T-helper 2 cell treated with Interferon-gamma antibody and Interleukin-4, amounts not matched to agents 100 ng/mL and 5 ng/mL, for 36 hours (primary cell): ENCODE measurements around the gene ARHGAP20. TPM values are rescaled to one million over a fixed set of nuclear protein-coding genes. Genes with fewer than 3 reads are reported as not detected.

ENCODE experiments used
- intact Hi-C: fragments of 100-400 bp; cut with micrococcal nuclease; formaldehyde crosslinking; loops from one replicate; pipeline ENCODE4 v1.15.1; 2023
- total RNA-seq: library from RNA; stranded (reverse); gene quantifications from 2 replicates; pipeline ENCODE4 v1.2.3, GENCODE V29; 2022

The ARHGAP20 gene
- total RNA-seq, 1 donor from 2014 or later = not detected

DNA sequence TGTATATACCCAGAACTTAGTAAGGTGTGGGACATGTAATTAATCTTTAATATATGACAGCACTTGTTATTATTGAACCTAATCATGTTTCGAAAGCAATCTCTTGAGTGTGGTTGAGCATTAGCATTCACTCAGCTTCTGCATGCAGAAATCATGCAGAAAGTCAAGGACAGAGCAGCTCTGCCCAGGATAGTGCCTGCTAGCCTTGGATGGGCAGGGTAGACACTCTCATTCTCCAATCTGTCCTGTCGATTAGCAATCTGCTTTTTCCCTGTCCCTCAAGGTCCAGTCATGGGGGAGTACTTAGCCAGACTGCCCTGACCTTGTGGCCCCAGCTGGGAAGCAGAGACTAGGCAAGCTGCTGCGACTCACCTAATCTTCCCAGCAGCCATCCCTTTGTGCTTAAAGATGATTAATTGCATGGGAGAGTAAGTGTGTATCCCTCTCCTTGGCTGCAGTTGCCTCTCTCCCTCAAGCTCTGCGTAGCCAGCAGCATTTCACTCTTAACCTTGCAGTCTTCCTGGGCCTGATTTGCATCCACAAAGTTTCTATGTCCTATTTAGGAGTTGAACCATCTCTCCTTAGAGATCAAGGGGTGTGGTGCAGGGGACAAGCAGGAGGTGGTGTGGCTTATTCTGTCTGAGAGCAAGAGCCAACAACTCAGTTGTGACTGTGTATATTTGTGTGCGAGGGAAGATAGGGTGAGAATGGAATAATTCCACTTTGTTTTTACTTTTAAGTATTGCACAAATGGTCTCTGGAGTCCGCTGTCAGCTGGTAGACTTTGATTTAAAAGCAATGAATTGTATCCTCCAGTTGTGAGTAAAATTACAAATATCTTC, 181.1 kb downstream of the ARHGAP20 start:
- intact Hi-C loops = no loop called here

DNA sequence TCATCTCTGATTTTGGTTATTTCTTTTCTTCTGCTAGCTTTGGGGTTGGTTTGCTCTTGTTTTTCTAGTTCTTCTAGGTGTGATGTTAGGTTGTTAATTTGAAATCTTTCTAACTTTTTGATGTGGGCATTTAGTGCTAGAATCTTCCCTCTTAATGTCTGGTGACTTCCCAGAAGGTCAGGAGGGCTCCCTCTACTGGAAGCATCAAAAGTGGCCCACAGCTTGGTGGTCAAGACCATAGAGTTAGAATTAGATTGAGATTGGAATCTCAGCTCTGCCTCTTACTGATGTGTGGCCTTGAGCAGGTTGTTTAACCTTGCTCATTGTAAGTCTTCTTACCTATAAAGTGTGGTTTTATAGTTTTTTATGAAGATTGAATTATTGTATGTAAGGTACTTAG, 183.2 kb downstream of the ARHGAP20 start:
- intact Hi-C loops = no loop called here

DNA sequence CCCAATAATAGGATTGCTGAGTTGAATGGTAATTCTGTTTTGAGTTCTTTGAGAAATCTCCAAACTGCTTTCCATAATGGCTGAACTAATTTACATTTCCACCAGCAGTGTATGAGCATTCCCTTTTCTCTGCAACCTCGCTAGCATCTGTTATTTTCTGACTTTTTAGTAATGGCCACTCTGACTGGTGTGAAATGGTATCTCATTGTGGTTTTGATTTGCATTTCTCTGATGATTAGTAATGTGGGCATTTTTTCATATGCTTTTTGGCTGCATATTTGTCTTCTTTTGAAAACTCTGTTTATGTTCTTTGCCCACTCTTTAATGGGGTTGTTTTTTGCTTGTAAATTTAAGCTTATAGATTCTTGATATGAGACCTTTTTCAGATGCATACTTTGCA, 185.1 kb downstream of the ARHGAP20 start:
- intact Hi-C loops = no loop called here
